Stimulated activated CD4-positive, alpha-beta T cell treated with anti-CD3 and anti-CD28 coated beads, Interleukin-12 subunit alpha, Interleukin-12 subunit beta, amount 100 ng/mL, for 4 hours (primary cell): ENCODE results near the gene GGA1.

Experiments
- DNase-seq: peaks from one replicate; pipeline ENCODE4 v3.0.0-alpha.2; 2020

Gene GGA1

GRCh38 chr22:37676736-37677492 lies 68.3 kb downstream of the GGA1 start:
- peak; percentile 90 for DNase-seq

GRCh38 chr22:37677493-37677974 lies 68.9 kb downstream of the GGA1 start:
- DNase-seq: no peak

- DNase-seq: no peak
Observed at GRCh38 chr22:37678372-37678771, 69.7 kb downstream of the GGA1 start.

GRCh38 chr22:37679670-37680069 lies 71.0 kb downstream of the GGA1 start:
- DNase-seq: no peak

GRCh38 chr22:37680191-37680851 lies 71.7 kb downstream of the GGA1 start:
- no peak for DNase-seq

GRCh38 chr22:37681001-37681424 lies 72.4 kb downstream of the GGA1 start:
- DNase-seq: no peak

GRCh38 chr22:37681556-37682049 lies 73.0 kb downstream of the GGA1 start:
- peak; percentile 65 for DNase-seq
